Right lobe of liver (tissue), 6 donors: ENCODE measurements around the gene PTPN9. TPM values are rescaled to one million over a fixed set of nuclear protein-coding genes. Genes with fewer than 3 reads are reported as not detected.
"Not testable (repeated sequence)": the region's sequence is repeated elsewhere in the genome, so short reads cannot be mapped to it uniquely, and the experiment has no call there.

Experiments
- ATAC-seq, 4 donors: fragments of 200-7000 bp; cut with Tn5 transposase; one replicate each; pipeline ENCODE4 v1.9.1; 2020; ENCODE audit warnings: mild to moderate bottlenecking in 4 of 4, moderate library complexity in 4 of 4
- DNase-seq, 3 donors: peaks; one replicate each; pipeline ENCODE4 v3.0.0-alpha.2; 2020
- H3K27ac ChIP-seq, 3 donors: fragments of 200-600 bp; one replicate each; pipeline ENCODE4 v1.8.0; 2022
- H3K27me3 ChIP-seq, 2 donors: fragments of 200-600 bp; one replicate each; pipeline ENCODE4 v1.8.0; 2022
- H3K36me3 ChIP-seq, 4 donors: fragments of 200-600 bp; sonication (generic) in 1 of 4; one replicate each; pipeline versions ENCODE4 v1.5.1 to v1.8.0; 2017 to 2022; ENCODE audit warnings: control low read depth in 1 of 4
- H3K4me1 ChIP-seq, 4 donors: fragments of 200-600 bp; sonication (generic) in 1 of 4; one replicate each; pipeline versions ENCODE4 v1.5.1 to v1.8.0; 2017 to 2022; ENCODE audit warnings: control low read depth in 1 of 4
- H3K4me3 ChIP-seq, 3 donors: fragments of 200-600 bp; one replicate each; pipeline ENCODE4 v1.8.0; 2022
- H3K9me3 ChIP-seq, 4 donors: fragments of 200-600 bp; sonication (generic) in 1 of 4; one replicate each; pipeline versions ENCODE4 v1.5.1 to v1.8.0; 2017 to 2022; ENCODE audit warnings: control low read depth in 1 of 4
- POLR2A ChIP-seq: fragments of 450-650 bp; IDR thresholded peaks from one replicate; pipeline ENCODE4 v1.6.1; 2017; ENCODE audit warnings: antibody characterized with exemption, mild to moderate bottlenecking
- WGBS: methylation state at CpG from one replicate; pipeline ENCODE4 v1.1.6; 2018; ENCODE audit warnings: low coverage, low lambda C conversion rate; ENCODE audit not compliant: insufficient coverage; ENCODE audit errors: missing lambda C conversion rate; 5-methylcytosine and 5-hydroxymethylcytosine counted together
- intact Hi-C, 2 donors: fragments of 100-400 bp; cut with DNase I; formaldehyde crosslinking; loops; one replicate each; pipeline versions ENCODE4 v1.11.2 to v1.14.1; 2022
- total RNA-seq, 6 experiments: library from RNA; depleted of rRNA in 2 of 6; stranded (reverse); fragments of >200 nt in 2 of 6; fragmentation: NEBNext Ultra II Directional in 3 of 6; extraction: Animal tissue kit (Norgen Biotek cat#: 25700) in 3 of 6; gene quantifications; one replicate each; pipeline versions ENCODE4 v1.1.0 to v1.2.4, GENCODE V29; 2016 to 2023
- TF ChIP-seq, protein P1 (sequence below), 4 donors: fragments of 200-600 bp in 3 of 4; fragments of 450-650 bp in 1 of 4; IDR thresholded peaks; one replicate each; pipeline versions ENCODE4 v1.5.1 to v1.8.0; 2016 to 2022; ENCODE audit warnings: antibody characterized with exemption in 4 of 4, mild to moderate bottlenecking in 2 of 4
- donor health status: DM: no; HTN: yes; CAD: no.
- donor health status: DM: no; HTN: no; CAD: no.
- donor health status: DM: no; HTN: no; CAD: no.
- donor health status: DM: no; HTN: yes; CAD: no.
- donor health status: DM: no; HTN: yes; CAD: no.

PTPN9 gene
- total RNA-seq, 6 experiments from 2014 or later = 7.6 to 15.4 (median 10.0) TPM

DNA sequence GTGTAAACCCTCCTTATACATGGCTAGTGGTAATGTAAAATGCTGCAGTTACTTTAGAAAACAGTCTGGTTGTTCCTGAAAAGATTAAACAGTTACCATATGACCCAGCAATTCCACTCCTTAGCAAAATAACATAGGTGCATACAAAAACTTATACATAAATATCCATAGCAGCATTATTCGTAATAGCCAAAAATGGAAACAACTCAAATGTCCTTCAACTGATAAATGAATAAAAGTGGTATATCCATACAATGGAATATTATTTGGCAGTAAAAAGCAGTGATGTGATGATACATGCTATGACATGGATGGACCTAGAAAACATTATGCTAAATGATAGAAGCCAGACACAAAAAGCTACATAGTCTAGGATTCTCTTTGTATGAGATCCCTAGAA is 96.0 kb downstream of the PTPN9 start:
- TF ChIP-seq POLR2A = no peak
- TF ChIP-seq, protein P1, sequence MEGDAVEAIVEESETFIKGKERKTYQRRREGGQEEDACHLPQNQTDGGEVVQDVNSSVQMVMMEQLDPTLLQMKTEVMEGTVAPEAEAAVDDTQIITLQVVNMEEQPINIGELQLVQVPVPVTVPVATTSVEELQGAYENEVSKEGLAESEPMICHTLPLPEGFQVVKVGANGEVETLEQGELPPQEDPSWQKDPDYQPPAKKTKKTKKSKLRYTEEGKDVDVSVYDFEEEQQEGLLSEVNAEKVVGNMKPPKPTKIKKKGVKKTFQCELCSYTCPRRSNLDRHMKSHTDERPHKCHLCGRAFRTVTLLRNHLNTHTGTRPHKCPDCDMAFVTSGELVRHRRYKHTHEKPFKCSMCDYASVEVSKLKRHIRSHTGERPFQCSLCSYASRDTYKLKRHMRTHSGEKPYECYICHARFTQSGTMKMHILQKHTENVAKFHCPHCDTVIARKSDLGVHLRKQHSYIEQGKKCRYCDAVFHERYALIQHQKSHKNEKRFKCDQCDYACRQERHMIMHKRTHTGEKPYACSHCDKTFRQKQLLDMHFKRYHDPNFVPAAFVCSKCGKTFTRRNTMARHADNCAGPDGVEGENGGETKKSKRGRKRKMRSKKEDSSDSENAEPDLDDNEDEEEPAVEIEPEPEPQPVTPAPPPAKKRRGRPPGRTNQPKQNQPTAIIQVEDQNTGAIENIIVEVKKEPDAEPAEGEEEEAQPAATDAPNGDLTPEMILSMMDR (IDR thresholded peaks at IDR 0.05) = no peak
- 100% methylated on average over 1 of the region's 1 CpG for WGBS
- H3K4me3 ChIP-seq = no peak overlapping the region
- no peaks in the 10 kb centered on the region for H3K9me3 ChIP-seq
- ATAC-seq = no peak
- H3K36me3 ChIP-seq = peaks cover 0 to 12% (median 2%) of the 10 kb centered on the region in 4 donors
- H3K4me1 ChIP-seq = no peaks in the 10 kb centered on the region
- H3K27ac ChIP-seq = no peak overlapping the region
- H3K27me3 ChIP-seq = no peaks in the 10 kb centered on the region
- no peak for DNase-seq
- intact Hi-C loops = no loop called here

GRCh38 chr15:75480463-75480862 is 98.7 kb downstream of the PTPN9 start:
- H3K4me1 ChIP-seq, ATAC-seq, H3K4me3 ChIP-seq, H3K27me3 ChIP-seq, intact Hi-C loops, H3K27ac ChIP-seq, H3K9me3 ChIP-seq, DNase-seq: not testable (repeated sequence)
- peaks cover 0 to 12% (median 5%) of the 10 kb centered on the region in 4 donors for H3K36me3 ChIP-seq
- WGBS = no CpG with 5 or more reads among the region's 54 CpGs

GRCh38 chr15:75479670-75480069 is 99.4 kb downstream of the PTPN9 start:
- Histone ChIP-seq H3K4me1 (no peaks in the 10 kb centered on the region), H3K9me3 (no peaks in the 10 kb centered on the region), H3K4me3 (no peak overlapping the region), H3K27ac (no peak overlapping the region), H3K36me3 (peaks cover 0 to 12% (median 5%) of the 10 kb centered on the region in 4 donors), H3K27me3 (no peaks in the 10 kb centered on the region)
- 79% methylated on average over 2 of the region's 2 CpGs for WGBS
- DNase-seq (no peak), ATAC-seq (no peak)
- intact Hi-C loops = no loop called here
- TF ChIP-seq POLR2A = no peak
- TF ChIP-seq, protein P1 (IDR thresholded peaks at IDR 0.05) = no peak

- intact Hi-C loops, H3K27me3 ChIP-seq, H3K4me3 ChIP-seq, H3K4me1 ChIP-seq, H3K27ac ChIP-seq, ATAC-seq, DNase-seq, H3K9me3 ChIP-seq: not testable (repeated sequence)
- 98% methylated on average over 5 of the region's 5 CpGs for WGBS
- H3K36me3 ChIP-seq = peaks cover 0 to 31% (median 7%) of the 10 kb centered on the region in 4 donors
Measured at GRCh38 chr15:75477094-75477493, 102.0 kb downstream of the PTPN9 start.

DNA sequence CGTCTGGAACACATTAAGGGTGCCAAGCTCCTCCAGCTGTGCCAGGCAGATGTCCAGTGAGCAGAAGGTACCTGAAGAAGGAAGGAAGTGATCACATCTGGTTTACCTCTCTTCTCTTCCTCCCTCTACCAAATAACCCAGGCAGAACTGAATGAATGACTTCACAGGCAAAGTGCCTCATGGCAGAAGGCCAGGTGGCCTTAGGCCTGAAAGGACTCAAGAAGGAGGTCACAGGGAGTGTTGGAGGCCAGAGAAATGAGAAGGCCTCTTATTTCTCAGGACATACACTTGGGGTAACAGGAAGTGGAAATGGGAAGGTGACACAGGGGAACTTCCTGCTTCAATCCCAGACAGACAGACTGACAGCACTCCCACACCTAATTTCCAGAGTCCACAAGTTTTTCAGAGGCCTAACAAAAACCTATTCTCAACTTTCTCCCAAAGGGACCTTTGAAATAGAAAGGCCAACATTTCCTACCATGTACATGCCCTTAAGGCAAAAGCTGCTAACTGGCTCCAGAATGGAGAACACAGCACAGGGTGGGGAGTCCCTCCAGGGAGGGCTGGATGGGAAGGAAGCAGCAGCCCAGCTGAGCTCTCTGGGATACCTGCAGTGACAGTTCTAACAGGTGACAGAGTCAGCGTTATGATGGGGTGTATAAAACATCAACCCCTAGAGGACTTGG is 110.1 kb downstream of the PTPN9 start:
- H3K27me3 ChIP-seq = no peaks in the 10 kb centered on the region
- no peak for DNase-seq
- ATAC-seq = no peak
- TF ChIP-seq, protein P1 (IDR thresholded peaks at IDR 0.05) = no peak
- no peak for TF ChIP-seq POLR2A
- 83% methylated on average over 1 of the region's 2 CpGs for WGBS
- H3K36me3 ChIP-seq = peaks cover 0 to 68% (median 18%) of the 10 kb centered on the region in 4 donors
- intact Hi-C loops = no loop called here
- no peaks in the 10 kb centered on the region for H3K9me3 ChIP-seq
- no peak overlapping the region for H3K4me3 ChIP-seq
- no peak overlapping the region for H3K27ac ChIP-seq
- H3K4me1 ChIP-seq = no peaks in the 10 kb centered on the region
